Posterior cingulate gyrus (tissue), 11 donors: ENCODE data around the gene ZNG1B.
"Not testable (repeated sequence)": the region's sequence is repeated elsewhere in the genome, so short reads cannot be mapped to it uniquely, and the experiment has no call there.

Experiments used
- DNase-seq, 10 donors: peaks; one replicate each; pipeline versions ENCODE4 v3.0.0 to v3.0.0-alpha.2; 2020 to 2021; ENCODE audit warnings: mixed read lengths in 3 of 10
- intact Hi-C: fragments of 100-400 bp; cut with DNase I; formaldehyde crosslinking; loops from one replicate; pipeline ENCODE4 v1.15.1; 2023

Gene ZNG1B

DNA sequence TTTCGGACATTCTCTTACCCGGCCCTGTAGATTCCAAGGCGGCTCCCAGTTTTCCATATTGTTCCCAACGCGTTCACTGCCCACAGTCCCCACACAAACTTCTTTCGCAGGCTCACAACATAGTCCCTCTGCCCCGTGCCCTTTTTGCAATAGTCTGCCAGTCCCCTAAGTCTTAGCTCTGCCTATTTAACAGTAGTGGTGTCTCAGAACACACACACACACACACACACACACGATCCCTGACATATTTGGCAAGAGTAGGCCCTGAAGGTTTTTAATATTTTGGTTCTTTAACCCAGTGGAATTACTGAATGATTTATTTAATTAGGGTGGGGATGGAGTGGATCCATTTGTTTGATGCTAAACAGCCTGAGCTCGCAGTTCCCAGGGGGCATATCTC, 105.0 kb downstream of the ZNG1B start:
- DNase-seq, intact Hi-C loops: not testable (repeated sequence)
